Left kidney (tissue), 8 donors: ENCODE measurements around the gene POU4F3. TPM values are rescaled to one million over a fixed set of nuclear protein-coding genes. Genes with fewer than 3 reads are reported as not detected.
"Not testable (repeated sequence)": the region's sequence is repeated elsewhere in the genome, so short reads cannot be mapped to it uniquely, and the experiment has no call there.

Source experiments
- DNase-seq: peaks from one replicate; pipeline ENCODE4 v3.0.0-alpha.2; 2013
- long read RNA-seq, 8 donors: transcript quantifications; one replicate each; lab custom pipeline, GENCODE V29; 2026
- polyA plus RNA-seq: library from polyadenylated mRNA; unstranded; fragments of 120-200 nt; gene quantifications from one replicate; pipeline ENCODE4 v1.2.1, GENCODE V29; 2013; ENCODE audit not compliant: insufficient read length

Gene POU4F3, protein sequence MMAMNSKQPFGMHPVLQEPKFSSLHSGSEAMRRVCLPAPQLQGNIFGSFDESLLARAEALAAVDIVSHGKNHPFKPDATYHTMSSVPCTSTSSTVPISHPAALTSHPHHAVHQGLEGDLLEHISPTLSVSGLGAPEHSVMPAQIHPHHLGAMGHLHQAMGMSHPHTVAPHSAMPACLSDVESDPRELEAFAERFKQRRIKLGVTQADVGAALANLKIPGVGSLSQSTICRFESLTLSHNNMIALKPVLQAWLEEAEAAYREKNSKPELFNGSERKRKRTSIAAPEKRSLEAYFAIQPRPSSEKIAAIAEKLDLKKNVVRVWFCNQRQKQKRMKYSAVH
- 0.13 TPM for polyA plus RNA-seq
- long read RNA-seq, donor 1: 0 reads
- long read RNA-seq, donor 2: 0 reads
- long read RNA-seq, donor 3: 0 reads
- long read RNA-seq, donor 4: 0 reads
- long read RNA-seq, donor 5: 0 reads
- long read RNA-seq, donor 6: 0 reads
- long read RNA-seq, donor 7: 0 reads
- long read RNA-seq, donor 8: 0 reads

DNA sequence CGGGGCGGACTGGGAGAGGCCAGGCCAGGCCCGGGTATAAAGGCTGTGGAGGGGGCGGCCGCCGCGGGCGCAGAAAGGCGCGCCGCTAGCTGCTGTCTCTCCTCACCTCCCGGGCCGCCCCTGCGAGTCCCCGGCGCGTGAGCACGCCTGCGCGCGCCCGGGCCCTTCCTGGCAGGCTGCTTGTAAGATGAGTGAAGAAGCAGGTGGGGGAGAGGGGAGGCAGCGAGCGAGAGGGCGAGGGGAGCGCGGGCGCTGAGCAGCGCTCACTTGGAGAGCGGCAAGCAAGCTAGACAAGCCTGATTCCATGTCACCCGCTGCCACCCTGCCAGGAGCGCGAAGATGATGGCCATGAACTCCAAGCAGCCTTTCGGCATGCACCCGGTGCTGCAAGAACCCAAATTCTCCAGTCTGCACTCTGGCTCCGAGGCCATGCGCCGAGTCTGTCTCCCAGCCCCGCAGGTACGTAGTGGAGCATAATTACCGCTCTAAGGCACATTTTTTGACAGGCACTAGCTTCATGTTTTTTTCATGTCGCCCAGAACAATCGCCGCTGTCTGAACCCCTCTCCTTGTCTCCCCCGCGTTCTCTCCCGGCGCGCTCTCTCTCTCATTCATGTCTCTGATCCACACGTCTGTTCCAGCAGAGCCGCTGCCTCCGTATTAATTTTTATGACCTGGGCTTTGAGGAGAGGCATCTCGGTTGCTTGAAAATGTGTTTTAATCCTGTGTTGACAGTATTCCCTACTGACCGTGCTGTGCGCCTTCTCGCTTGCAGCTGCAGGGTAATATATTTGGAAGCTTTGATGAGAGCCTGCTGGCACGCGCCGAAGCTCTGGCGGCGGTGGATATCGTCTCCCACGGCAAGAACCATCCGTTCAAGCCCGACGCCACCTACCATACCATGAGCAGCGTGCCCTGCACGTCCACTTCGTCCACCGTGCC is at the start of gene POU4F3:
Gene POU4F3, plus strand, starts transcription at position 66 of the 941 bp plus-strand sequence. Its CDS starts 274 bp downstream, at position 340.
- no peak for DNase-seq

DNA sequence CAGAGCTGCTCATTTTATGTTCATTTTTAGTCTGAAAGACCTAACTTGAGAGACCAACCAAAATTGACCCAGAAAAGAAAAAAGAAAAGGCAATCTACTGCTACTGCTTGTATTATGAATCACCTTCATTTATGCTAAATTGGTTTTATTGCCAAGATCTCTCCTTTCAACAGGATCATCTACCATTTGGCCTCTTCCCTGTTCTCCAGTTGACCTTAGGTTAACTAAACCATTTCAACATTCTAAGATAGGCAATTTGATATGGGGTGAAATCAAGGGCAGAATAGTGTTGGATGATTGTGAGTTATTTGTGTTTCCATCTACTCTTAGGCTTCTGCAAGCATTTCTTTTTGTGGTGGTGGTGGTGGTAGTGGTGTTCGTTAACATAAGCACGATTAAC is 48.3 kb upstream of the POU4F3 start:
- DNase-seq: peak; percentile 28

DNA sequence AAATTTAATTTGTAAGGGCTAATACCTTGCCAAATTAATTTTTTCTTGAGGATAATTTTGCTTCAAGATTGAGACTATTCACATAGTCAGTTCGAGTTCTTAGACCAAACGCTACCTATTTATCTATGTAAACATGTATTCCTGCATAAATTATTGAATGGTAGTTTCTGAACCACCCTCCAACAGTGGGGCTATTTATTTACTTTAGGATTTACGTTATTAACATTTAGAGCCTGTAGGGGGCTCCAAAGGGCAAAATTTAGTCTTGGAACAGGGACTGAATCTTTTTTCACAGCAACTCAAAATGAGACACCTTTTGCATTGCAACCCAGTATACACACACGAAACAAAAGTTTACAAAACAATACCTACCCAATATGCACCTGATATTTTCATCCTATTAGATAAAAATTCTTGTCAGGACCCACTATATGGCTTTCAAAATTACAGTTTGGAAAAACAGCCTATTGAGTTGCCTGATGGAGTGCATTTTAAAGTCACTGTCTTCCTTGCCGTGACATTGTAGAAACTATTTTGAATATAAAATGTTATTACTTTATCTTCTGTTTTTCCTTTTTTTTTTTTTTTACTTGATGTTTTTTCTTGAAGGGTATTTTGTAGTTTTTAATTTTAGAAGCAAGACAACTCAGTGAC is 47.1 kb upstream of the POU4F3 start:
- peak; percentile 60 for DNase-seq

DNA sequence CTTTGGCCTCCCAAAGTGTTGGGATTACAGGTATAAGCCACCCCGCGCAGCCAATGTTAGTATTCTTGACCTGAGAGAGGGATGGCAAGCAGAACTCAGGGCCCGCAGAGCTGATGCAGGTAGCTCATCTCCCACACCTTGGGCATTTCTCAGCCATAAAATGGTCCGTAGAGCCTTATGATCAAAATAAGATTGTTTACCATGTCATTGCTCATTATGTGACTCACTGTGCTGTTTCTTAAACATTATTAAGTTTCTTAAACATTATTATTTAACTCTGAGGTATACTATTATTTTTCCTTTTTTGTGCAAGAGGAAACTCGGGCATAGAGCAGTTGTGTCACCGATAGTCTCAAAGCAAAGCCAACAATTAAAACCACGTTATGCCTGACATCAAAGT is 42.4 kb upstream of the POU4F3 start:
- no peak for DNase-seq

DNA sequence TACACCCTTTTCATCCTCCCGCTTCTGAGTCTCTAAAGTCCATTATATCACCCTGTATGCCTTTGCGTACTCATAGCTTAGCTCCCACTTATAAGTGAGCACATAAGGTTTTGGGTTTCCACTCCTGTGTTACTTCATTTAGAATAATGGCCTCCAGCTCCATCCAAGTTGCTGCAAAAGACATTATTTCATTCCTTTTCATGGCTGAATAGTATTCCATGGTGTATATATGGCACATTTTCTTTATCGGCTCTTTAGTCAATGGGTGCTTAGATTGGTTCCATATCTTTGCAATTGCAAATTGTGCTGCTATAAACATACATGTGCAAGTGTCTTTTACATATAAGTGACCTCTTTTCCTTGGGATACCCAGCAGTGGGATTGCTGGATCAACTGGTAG is 39.7 kb upstream of the POU4F3 start:
- not testable (repeated sequence) for DNase-seq

DNA sequence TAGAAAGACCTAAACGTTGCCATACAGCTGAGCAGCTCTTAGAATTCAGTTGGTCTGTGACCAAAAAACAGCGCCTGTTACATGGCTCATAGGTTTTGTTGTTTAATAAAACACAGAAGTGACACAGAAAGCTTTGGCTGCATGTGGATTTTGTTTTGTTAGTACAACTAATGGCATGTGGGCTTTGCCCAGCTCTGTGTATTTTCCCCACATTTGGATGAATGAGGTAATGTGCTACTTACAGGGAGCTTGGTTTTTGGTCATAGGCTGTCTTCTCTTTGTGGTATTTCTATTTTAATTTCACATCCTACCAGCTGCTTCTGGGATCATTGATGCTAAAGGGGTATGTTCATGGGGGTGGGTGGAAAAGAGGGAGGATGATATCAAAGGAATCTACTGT is 37.0 kb upstream of the POU4F3 start:
- DNase-seq: no peak

DNA sequence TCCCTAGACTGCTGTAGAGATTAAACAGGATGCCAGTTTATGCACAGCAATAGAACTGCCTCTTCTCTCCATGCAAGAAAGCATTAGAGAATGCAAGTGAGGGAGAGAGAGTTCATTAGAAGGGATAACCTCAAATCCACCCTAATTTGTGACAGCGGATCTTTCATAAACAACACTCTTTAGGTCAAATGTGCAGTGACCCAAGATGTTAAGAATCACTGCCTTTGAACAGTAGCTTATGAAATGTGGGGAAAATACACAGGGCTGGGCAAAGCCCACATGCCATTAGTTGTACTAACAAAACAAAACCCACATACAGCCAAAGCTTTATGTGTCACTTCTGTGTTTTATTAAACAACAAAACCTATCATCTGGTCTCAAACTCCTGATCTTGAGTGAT is 36.2 kb upstream of the POU4F3 start:
- no peak for DNase-seq

DNA sequence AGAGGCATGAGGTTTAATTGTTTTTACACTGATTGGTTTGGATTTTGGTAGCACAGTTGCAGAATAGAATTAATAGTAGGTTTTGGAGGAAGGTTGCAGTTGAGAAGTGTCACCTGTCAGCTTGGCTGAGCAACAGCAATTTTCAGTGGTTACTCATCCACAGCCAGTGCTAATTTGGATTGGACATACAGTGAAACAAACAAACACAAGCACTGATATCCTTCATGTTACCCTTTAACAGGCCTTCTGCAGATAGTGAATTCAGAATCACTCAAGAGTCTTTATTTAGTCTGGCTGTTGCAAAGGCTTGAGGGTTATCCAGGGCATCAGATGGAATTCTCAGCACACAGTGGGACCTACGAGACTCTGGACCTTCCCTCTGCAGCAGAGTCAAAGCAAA is 31.8 kb upstream of the POU4F3 start:
- no peak for DNase-seq

DNA sequence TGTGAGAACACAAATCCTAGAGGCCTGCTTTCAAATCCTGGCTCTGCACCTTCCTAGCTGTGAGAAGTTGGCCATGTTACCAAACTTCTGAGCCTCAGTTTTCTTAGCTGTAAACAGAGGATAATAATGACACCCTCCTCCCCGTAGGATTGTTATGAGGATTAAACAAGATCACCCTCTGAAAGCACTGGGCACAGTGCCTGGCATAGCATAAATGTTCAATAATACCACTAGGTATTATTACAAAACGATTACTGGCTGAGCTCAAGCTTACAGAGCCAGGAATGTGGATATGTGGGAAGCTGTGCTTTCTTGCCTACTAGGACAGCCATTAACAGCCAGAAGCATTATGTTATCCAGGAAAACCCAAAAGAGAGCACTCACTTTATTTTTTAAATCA is 30.8 kb upstream of the POU4F3 start:
- no peak for DNase-seq

DNA sequence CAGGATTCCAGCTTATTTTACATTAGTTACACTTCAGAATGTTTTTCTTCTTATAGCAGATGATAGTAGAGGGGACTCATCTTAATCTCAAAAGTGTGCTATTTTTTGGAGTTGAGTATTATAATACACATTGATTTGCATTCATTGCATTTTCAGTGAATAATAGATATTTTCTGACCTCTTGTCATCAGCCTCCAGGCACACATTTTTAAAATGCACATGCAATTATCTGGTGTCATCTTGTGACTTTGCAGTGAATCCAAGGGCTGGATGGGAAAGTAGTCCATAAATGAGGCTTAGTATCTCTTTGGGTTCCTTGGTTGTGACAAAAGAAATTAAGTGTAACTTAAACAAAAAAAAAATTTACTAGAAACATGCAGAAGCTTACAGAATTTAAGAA is 28.1 kb upstream of the POU4F3 start:
- DNase-seq: no peak

DNA sequence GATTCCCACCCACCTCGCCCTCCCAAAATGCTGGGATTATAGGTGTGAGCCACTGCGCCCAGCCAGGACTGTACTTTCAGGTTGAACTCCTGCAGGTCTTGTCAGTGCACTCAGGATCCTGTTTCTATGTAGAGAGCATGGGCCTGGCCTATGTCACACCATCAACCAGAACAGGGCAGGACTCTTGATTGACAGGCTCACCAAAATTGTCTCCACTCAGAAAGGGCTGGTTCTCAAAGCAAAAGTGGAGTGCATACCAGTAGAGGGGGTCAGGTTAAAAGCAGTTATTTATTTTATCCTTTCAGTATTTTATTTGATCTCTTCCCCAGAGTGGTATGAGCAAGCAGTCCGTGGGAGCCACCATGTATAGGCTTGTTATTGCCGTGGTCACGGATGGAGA is 27.4 kb upstream of the POU4F3 start:
- no peak for DNase-seq

DNA sequence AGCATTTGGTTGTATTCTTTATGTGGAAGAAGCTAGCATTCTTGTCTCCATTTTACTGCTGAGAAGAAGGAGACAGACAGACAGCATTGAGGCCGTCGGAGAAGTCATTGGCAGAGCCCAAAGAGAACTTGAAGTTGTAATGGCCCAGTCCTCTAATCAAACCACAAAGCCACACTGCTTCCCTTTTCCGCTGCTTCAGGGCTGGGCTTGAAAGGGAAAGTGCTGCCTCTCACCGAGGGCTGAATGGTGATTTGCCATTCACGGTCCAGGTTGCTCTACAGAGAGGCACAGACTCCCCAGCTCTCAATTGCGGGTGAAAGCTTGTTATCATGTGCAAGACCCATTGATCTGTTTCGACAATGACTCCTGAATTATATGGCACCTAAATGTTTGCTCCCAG is 25.6 kb upstream of the POU4F3 start:
- DNase-seq: no peak

DNA sequence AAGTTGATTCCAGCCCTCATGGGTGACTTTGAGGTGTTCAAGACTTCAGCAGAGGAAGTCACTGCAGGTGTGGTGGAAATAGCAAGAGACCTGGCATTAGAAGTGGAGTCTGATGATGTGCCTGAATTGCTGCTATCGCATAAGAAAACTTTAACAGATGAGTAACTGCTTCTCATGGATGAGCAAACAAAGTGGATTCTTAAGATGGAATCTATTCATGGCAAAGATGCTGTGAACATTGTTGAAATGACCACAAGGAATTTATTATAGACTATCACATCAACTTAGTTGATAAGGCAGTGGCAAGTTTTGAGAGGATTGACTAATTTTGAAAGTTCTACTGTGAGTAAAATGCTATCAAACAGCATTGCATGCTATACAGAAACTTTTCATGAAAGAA is 17.1 kb upstream of the POU4F3 start:
- DNase-seq: no peak

DNA sequence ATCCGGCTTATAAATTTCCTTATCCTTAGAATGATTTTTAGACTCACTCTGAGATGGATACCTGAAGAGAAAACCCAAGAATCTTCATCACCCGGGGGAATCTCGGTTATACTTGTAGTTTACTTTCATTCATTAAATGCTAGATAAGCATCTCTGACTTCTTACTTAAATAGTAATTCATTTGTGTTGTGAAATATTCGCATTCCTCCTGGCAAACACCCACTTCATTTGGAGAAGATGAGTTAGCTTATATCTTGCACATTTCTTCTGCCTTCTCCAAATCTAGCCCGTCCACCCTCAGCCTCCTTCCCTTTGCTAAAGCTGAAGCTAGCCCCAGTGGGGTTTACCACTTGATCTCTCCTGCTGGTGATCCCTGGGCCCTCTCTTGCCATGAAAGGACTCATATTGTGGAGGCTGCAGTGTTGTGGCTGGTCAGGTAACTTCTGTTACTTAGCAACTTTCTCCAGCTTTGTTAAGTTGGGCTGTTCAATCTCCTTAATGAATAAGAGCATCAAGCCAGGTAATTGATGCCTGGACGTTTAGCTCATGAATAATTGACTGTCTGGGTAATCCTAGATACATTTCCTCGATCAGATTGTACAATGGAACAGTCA is 11.3 kb upstream of the POU4F3 start:
- DNase-seq: no peak

DNA sequence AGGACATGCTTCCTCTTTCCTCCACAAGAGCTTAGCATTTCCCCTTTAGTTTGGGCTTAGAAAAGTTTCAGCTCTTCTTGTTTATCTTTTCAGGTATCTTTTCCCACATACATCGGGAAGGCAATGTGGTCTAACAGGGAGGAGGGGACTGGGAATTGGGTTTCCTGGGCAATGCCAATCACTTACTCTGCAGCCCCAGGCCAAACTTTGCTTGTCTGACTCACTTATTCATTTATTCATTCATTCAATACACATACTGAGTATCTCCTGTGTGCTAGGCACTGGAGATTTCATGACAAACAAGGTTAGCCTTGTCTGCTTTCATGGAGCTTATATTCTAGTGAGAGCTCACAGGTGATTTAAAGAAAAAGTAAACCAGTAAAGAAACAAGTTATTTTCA is 10.7 kb upstream of the POU4F3 start:
- DNase-seq: no peak

DNA sequence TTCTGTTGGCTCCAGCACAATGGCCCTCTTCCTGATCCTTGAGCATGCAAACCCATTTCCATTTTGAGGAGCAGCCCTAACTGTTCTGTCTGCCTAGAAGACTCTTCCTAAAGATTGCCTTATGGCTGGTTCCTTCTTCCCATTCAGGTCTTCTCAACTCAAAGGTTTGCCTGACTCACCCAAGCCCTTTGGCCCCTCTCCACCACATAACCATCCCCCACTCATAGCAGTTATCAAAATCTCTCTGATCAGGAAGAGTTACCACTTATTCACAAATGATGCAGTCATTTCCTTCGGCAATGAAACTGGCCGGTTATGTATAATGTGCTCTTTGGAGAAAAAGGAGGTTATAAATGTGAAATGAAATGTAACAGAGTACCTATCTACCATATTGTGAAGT is 8.9 kb upstream of the POU4F3 start:
- no peak for DNase-seq

DNA sequence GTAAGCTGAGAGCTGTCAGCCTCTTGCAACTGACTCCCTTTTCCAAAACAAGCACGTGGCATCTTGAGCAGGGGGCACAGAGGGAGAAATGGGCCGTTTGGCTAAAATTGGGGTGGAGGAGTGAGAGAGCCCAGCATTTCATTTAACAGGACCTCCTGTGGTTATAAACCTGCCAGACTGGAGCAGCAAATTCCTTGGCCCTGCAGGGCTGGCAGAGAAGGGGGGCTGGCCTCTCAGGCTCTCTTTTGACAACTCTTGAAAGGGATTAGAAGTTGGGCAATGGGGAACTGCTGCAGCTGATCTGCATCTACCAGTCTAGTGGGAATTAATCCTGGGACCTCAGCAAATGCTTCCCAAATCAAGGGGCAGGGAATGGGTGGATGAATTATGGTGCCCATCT is 7.2 kb upstream of the POU4F3 start:
- DNase-seq: no peak

DNA sequence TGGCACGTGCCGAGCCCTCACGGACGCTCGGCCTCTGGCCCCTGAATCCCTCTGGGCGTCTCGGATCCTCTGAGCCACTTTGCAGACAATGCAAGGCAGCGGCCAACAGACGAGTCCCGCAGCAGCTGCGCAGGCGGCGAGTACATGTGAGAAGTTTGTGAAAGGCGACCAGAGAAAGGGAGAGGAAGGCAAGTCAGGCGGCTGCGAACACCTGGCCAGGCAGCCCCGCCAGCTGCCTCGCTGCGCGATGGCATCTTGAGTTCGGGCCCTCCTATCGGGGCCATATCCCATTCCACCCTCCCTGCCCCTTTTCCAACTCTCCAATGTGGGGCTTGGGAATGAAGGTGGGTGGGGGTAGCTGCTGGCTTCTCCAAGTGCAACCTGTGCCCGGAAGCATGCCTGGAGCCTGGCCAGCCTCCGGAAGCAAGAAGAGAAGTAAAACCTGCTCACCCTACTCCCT is 4.5 kb upstream of the POU4F3 start:
- no peak for DNase-seq

DNA sequence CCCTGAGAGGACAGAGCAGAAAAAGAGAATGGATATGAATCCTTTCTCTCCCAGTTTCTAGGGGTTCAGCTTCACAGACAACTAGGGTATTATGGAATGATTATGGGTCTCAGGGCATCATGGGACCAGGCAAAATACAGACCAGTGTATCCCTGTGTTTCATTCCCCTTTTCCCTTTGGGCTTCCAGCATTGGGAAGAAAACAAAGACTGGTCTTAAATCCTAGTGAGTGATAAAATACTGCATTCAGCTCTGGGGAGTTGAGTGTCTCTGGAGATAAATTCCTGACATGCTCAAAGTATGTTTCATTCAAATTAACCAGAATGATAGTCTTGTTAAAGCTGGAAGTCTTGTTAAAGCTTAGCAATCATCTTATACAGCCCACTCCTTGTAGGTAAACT is 2.4 kb upstream of the POU4F3 start:
- DNase-seq: no peak

DNA sequence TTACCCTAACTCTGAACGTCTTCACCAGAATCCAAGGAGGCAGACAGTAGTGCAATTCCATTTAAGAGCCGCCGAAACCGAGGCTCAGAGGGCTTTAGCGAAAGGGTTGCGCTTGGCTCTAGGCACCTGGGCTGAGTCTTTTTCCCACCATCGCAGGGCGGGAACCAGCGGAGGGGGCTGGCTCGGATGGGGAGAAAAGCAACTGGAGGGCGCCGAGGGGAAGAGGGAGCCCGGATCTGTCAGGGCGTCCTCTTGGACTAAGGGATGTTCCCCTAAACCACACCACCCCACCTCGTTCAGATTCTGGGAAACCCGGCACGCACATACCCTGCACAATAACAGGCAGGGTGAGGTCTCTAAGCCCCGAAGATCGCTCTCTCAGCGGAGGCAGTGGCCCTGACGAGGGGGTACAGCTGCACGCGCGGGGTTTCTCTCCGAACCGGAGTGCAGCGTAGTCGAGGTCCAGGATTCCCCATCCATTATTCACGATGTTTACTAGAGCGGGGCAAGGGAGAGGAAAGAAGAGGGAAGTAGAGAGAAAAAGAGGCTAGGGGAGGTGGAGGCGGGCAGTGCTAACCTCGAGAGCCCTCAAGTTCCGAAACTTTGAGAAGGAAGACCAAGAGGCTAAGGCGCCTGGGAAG is 1.3 kb upstream of the POU4F3 start:
- DNase-seq: no peak

DNA sequence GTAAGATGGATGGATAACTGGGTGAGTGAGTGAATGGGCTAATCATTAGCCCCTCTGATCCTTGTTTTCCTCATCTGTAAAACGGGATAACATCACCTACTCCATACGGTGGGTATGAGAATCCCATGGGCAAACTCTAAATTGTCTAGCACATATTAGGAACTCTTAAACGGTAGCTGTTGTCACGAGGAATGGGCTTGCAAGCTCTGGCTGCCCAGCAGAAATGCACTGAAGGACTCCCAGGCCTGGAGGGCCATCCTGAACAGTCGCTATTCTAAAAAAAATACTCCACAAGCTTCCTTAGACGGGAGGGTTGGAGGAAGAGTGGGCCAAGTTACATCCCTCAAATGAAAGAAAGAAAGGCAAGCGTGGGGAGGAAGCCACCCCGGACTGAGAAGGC is 711 bp upstream of the POU4F3 start:
- DNase-seq: no peak
